B cell (primary cell): ENCODE measurements around the gene PPT2. TPM values are rescaled to one million over a fixed set of nuclear protein-coding genes. Genes with fewer than 3 reads are reported as not detected.

Experiments used
- ATAC-seq: fragments of 200-7000 bp; cut with Tn5 transposase; one replicate; pipeline ENCODE4 v1.10.0; 2021; ENCODE audit warnings: low read depth, mild to moderate bottlenecking, moderate number of reproducible peaks, moderate library complexity
- CTCF ChIA-PET: fragments of 350-600 bp; sonication (Branson Sonifier 250); formaldehyde crosslinking; loops from one replicate; lab custom pipeline; 2021; ENCODE audit warnings: antibody characterized with exemption, inconsistent platforms; lab: Charles Lee
- POLR2A ChIA-PET: fragments of 350-600 bp; sonication (Branson Sonifier 250); formaldehyde crosslinking; loops from one replicate; lab custom pipeline; 2021; ENCODE audit warnings: antibody characterized with exemption; lab: Charles Lee
- DNase-seq: peaks from one replicate; pipeline ENCODE4 v3.0.0; 2013
- H2AFZ ChIP-seq: 2 replicates; pipeline ENCODE4 v1.6.1; 2012; ENCODE audit warnings: mild to moderate bottlenecking, low read depth, low read length; ENCODE audit not compliant: insufficient read depth, poor library complexity, severe bottlenecking
- H3K27ac ChIP-seq, 2 donors: 1 replicate in 1 of 2; 2 replicates in 1 of 2; pipeline ENCODE4 v1.5.1; 2012 to 2013; ENCODE audit warnings: low read length in 2 of 2, mild to moderate bottlenecking in 2 of 2, moderate library complexity in 1 of 2
- H3K27me3 ChIP-seq, 4 experiments: fragments of 200-600 bp in 1 of 4; sonication (generic) in 1 of 4; replicated peaks in 1 of 4; 1 replicate in 2 of 4; 2 replicates in 2 of 4; pipeline versions ENCODE4 v1.6.1 to v1.7.0; 2013 to 2016; ENCODE audit warnings: low read length in 3 of 4, mild to moderate bottlenecking in 2 of 4, mixed read lengths in 1 of 4, moderate library complexity in 1 of 4; ENCODE audit not compliant: insufficient read depth in 4 of 4, control insufficient read depth in 3 of 4; ENCODE audit errors: control extremely low read depth in 1 of 4
- H3K36me3 ChIP-seq, 2 experiments: replicated peaks in 1 of 2; 1 replicate in 1 of 2; 2 replicates in 1 of 2; pipeline versions ENCODE4 v1.6.1 to v1.7.1; 2013; ENCODE audit warnings: low read length in 1 of 2; ENCODE audit not compliant: insufficient read depth in 2 of 2, control insufficient read depth in 1 of 2; ENCODE audit errors: control extremely low read depth in 1 of 2, extremely low read depth in 1 of 2
- H3K4me1 ChIP-seq, 2 donors: fragments of 200-600 bp in 1 of 2; sonication (generic) in 1 of 2; 1 replicate in 1 of 2; 2 replicates in 1 of 2; pipeline versions ENCODE4 v1.5.1 to v1.6.1; 2013 to 2017; ENCODE audit warnings: low read length in 2 of 2; ENCODE audit not compliant: control insufficient read depth in 2 of 2, insufficient read depth in 2 of 2
- H3K4me2 ChIP-seq: replicated peaks from 2 replicates; pipeline ENCODE3; 2012; ENCODE audit warnings: mild to moderate bottlenecking, low read depth, low read length; ENCODE audit not compliant: poor library complexity, severe bottlenecking
- H3K4me3 ChIP-seq, 5 experiments: fragments of 200-600 bp in 1 of 5; sonication (generic) in 1 of 5; 1 replicate in 3 of 5; 2 replicates in 2 of 5; pipeline versions ENCODE4 v1.5.1 to v1.7.0; 2011 to 2016; ENCODE audit warnings: low read length in 4 of 5, mild to moderate bottlenecking in 4 of 5, low read depth in 2 of 5, control low read depth in 1 of 5, moderate library complexity in 1 of 5; ENCODE audit not compliant: insufficient read depth in 1 of 5; ENCODE audit errors: control extremely low read depth in 1 of 5, extremely low read depth in 1 of 5
- H3K79me2 ChIP-seq: fragments of 200-600 bp; sonication (generic); one replicate; pipeline ENCODE4 v1.6.0; 2016; ENCODE audit warnings: low read length; ENCODE audit not compliant: control insufficient read depth, insufficient read depth
- H3K9ac ChIP-seq: fragments of 200-600 bp; sonication (generic); 2 replicates; pipeline ENCODE4 v1.6.1; 2017; ENCODE audit warnings: mild to moderate bottlenecking, low read length, moderate library complexity
- H3K9me3 ChIP-seq, 3 donors: one replicate each; pipeline versions ENCODE4 v1.6.1 to v1.7.1; 2013; ENCODE audit warnings: low read length in 2 of 3; ENCODE audit not compliant: control insufficient read depth in 2 of 3, insufficient read depth in 1 of 3; ENCODE audit errors: control extremely low read depth in 1 of 3
- H4K20me1 ChIP-seq: 2 replicates; pipeline ENCODE4 v1.6.0; 2012; ENCODE audit warnings: mild to moderate bottlenecking, low read length; ENCODE audit not compliant: insufficient read depth, control insufficient read depth, poor library complexity, severe bottlenecking
- H3K27ac Mint-ChIP-seq: one replicate; pipeline ENCODE4 v1.8.0; 2021; ENCODE audit warnings: mixed read lengths
- H3K27me3 Mint-ChIP-seq: one replicate; pipeline ENCODE4 v1.8.0; 2021; ENCODE audit warnings: mixed read lengths
- H3K4me1 Mint-ChIP-seq: one replicate; pipeline ENCODE4 v1.8.0; 2021; ENCODE audit warnings: mixed read lengths
- H3K4me3 Mint-ChIP-seq: one replicate; pipeline ENCODE4 v1.8.0; 2021; ENCODE audit warnings: mixed read lengths
- H3K9me3 Mint-ChIP-seq: one replicate; pipeline ENCODE4 v1.8.0; 2022; ENCODE audit warnings: mixed read lengths; ENCODE audit not compliant: insufficient read depth
- CTCF ChIP-seq: fragments of 200-600 bp; IDR thresholded peaks from one replicate; pipeline ENCODE4 v1.8.0; 2022; ENCODE audit warnings: antibody characterized with exemption, mild to moderate bottlenecking
- EZH2 ChIP-seq: IDR thresholded peaks from 2 replicates; pipeline ENCODE4 v1.6.1; 2012; ENCODE audit warnings: borderline replicate concordance, low read depth, mild to moderate bottlenecking, moderate library complexity, low read length; ENCODE audit not compliant: insufficient read depth, poor library complexity, severe bottlenecking
- WGBS: methylation state at CpG from one replicate; pipeline ENCODE4 v1.1.5; 2013; ENCODE audit warnings: missing lambda C conversion rate; ENCODE audit not compliant: insufficient coverage; 5-methylcytosine and 5-hydroxymethylcytosine counted together
- intact Hi-C: fragments of 100-400 bp; cut with micrococcal nuclease; formaldehyde crosslinking; loops from one replicate; pipeline ENCODE4 v1.10.0; 2022
- polyA plus RNA-seq: library from polyadenylated mRNA; depleted of rRNA; stranded (reverse); fragments of >200 nt; gene quantifications from 2 replicates; pipeline ENCODE4 v1.2.3, GENCODE V29; 2012
- total RNA-seq, 2 donors: library from RNA; stranded (reverse); fragments of 120-200 nt in 1 of 2; gene quantifications; 1 replicate in 1 of 2; 2 replicates in 1 of 2; pipeline versions ENCODE4 v1.2.3 to v1.2.4, GENCODE V29; 2013 to 2022

Gene PPT2
- total and polyA plus RNA-seq, 2 donors (not counting 1 experiment from before 2014, with no cell fraction given): 1.2 to 4.2 TPM

GRCh38 chr6:32183030-32183429 lies 29.1 kb downstream of the PPT2 start:
- H4K20me1 ChIP-seq: no peaks in the 10 kb centered on the region
- TF ChIP-seq EZH2 (no peak), CTCF (no peak)
- H3K4me2 ChIP-seq: no peak overlapping the region
- Mint-ChIP-seq H3K9me3 (no peaks in the 10 kb centered on the region), H3K27me3 (no peaks in the 10 kb centered on the region), H3K4me1 (peaks cover 52% of the 10 kb centered on the region), H3K4me3 (no peak overlapping the region), H3K27ac (no peak overlapping the region)
- intact Hi-C loops: no loop called here
- ATAC-seq (no peak), DNase-seq (peak; percentile 7)
- WGBS: 89% methylated on average over 3 of the region's 3 CpGs
- CTCF ChIA-PET: interaction anchor here (1.0 kb wide), 1 partner anchor 12 kb away, joined by 3 read pairs; no protein-coding TSS in a partner anchor
- H3K36me3 ChIP-seq: peaks cover 0 to 62% of the 10 kb centered on the region in 2 experiments
- POLR2A ChIA-PET: no interaction called here
- H2AFZ ChIP-seq: no peak overlapping the region
- no peak overlapping the region for H3K9ac ChIP-seq
- H3K4me3 ChIP-seq: no peak overlapping the region
- H3K27ac ChIP-seq: no peak overlapping the region
- H3K79me2 ChIP-seq: peaks cover 36% of the 10 kb centered on the region
- no peaks in the 10 kb centered on the region for H3K9me3 ChIP-seq
- no peaks in the 10 kb centered on the region for H3K27me3 ChIP-seq
- H3K4me1 ChIP-seq: peaks cover 22 to 27% of the 10 kb centered on the region in 2 donors

- Histone ChIP-seq H3K4me3 (no peak overlapping the region), H3K4me2 (no peak overlapping the region), H3K9me3 (no peaks in the 10 kb centered on the region), H3K27me3 (no peaks in the 10 kb centered on the region), H3K27ac (no peak overlapping the region), H3K4me1 (peaks cover 27 to 32% of the 10 kb centered on the region in 2 donors), H3K9ac (no peak overlapping the region), H2AFZ (no peak overlapping the region), H4K20me1 (no peaks in the 10 kb centered on the region), H3K79me2 (peaks cover 39% of the 10 kb centered on the region), H3K36me3 (peaks cover 0 to 64% of the 10 kb centered on the region in 2 experiments)
- POLR2A ChIA-PET: no interaction called here
- 95% methylated on average over 15 of the region's 15 CpGs for WGBS
- H3K27ac Mint-ChIP-seq: no peak overlapping the region
- TF ChIP-seq CTCF (no peak), EZH2 (no peak)
- H3K27me3 Mint-ChIP-seq: no peaks in the 10 kb centered on the region
- no peaks in the 10 kb centered on the region for H3K9me3 Mint-ChIP-seq
- H3K4me1 Mint-ChIP-seq: peaks cover 51% of the 10 kb centered on the region
- ATAC-seq: no peak
- peak; percentile 12 for DNase-seq
- CTCF ChIA-PET: no interaction called here
- H3K4me3 Mint-ChIP-seq: no peak overlapping the region
- intact Hi-C loops: no loop called here
These were observed 29.6 kb downstream of the PPT2 start for GRCh38 chr6:32183483-32184083.
